ENCODE measurements around the gene POMT2. TPM values are rescaled to one million over a fixed set of nuclear protein-coding genes. Genes with fewer than 3 reads are reported as not detected.

The POMT2 gene
- total RNA-seq, 1 experiment from 2014 or later, result 30.4 TPM

GRCh38 chr14:77299771-77300170, 20.9 kb downstream of the POMT2 start:
- Histone ChIP-seq H3K27me3 (replicated peaks; ENCODE audit: control insufficient read depth, insufficient read depth, low read length) (no peaks in the 10 kb centered on the region), H3K4me1 (peaks cover 21% of the 10 kb centered on the region; the same call in 1 of the 2 replicates), H3K4me3 (ENCODE audit: low read depth, low read length) (no peak overlapping the region), H3K9me3 (no peaks in the 10 kb centered on the region), H3K36me3 (ENCODE audit: control insufficient read depth, insufficient read depth, low read length) (no peaks in the 10 kb centered on the region)
- POLR2A ChIA-PET, result no interaction called here
- H3K27me3 Mint-ChIP-seq (ENCODE audit: insufficient read depth, unreplicated experiment), result no peaks in the 10 kb centered on the region
- intact Hi-C loops (cut with micrococcal nuclease; ENCODE audit: unreplicated experiment), result no loop called here
- TF ChIP-seq CTCF (IDR thresholded peaks at IDR 0.05; ENCODE audit: insufficient read depth in 1 of 2, low read depth in 1 of 2, low read length in 1 of 2, severe bottlenecking in 1 of 2, unreplicated experiment in 1 of 2), result no peak
- DNase-seq, result no peak
- CTCF ChIA-PET, result interaction anchor here (1.4 kb wide), 1 partner anchor 16 kb away, joined by 3 read pairs; no protein-coding TSS in a partner anchor
- no peak overlapping the region for H3K27ac Mint-ChIP-seq (ENCODE audit: unreplicated experiment)
- BruUV-seq (replicated peaks), result no TSS peak
- H3K36me3 Mint-ChIP-seq (ENCODE audit: insufficient read depth, unreplicated experiment), result peaks cover 14% of the 10 kb centered on the region
- peaks cover 14% of the 10 kb centered on the region for H3K4me1 Mint-ChIP-seq (ENCODE audit: low read depth, unreplicated experiment)
- no peaks in the 10 kb centered on the region for H3K9me3 Mint-ChIP-seq (ENCODE audit: unreplicated experiment)
- no peak overlapping the region for H3K4me3 Mint-ChIP-seq (ENCODE audit: unreplicated experiment)

GRCh38 chr14:77296906-77297305, 23.8 kb downstream of the POMT2 start:
- BruUV-seq (replicated peaks), result no TSS peak
- ChIA-PET POLR2A (no interaction called here), CTCF (interaction anchor here (1.1 kb wide), 1 partner anchor 8 kb away, joined by 3 read pairs; no protein-coding TSS in a partner anchor)
- Mint-ChIP-seq H3K36me3 (ENCODE audit: insufficient read depth, unreplicated experiment) (peaks cover 6% of the 10 kb centered on the region), H3K27me3 (ENCODE audit: insufficient read depth, unreplicated experiment) (no peaks in the 10 kb centered on the region), H3K4me1 (ENCODE audit: low read depth, unreplicated experiment) (no peaks in the 10 kb centered on the region), H3K4me3 (ENCODE audit: unreplicated experiment) (no peak overlapping the region), H3K9me3 (ENCODE audit: unreplicated experiment) (no peaks in the 10 kb centered on the region), H3K27ac (ENCODE audit: unreplicated experiment) (no peak overlapping the region)
- no peaks in the 10 kb centered on the region for H3K4me1 ChIP-seq
- H3K27me3 ChIP-seq (replicated peaks; ENCODE audit: control insufficient read depth, insufficient read depth, low read length), result no peaks in the 10 kb centered on the region
- no peak overlapping the region for H3K4me3 ChIP-seq (ENCODE audit: low read depth, low read length)
- no peak for TF ChIP-seq CTCF (IDR thresholded peaks at IDR 0.05; ENCODE audit: insufficient read depth in 1 of 2, low read depth in 1 of 2, low read length in 1 of 2, severe bottlenecking in 1 of 2, unreplicated experiment in 1 of 2)
- H3K36me3 ChIP-seq (ENCODE audit: control insufficient read depth, insufficient read depth, low read length), result no peaks in the 10 kb centered on the region
- H3K9me3 ChIP-seq, result no peaks in the 10 kb centered on the region
- intact Hi-C loops (cut with micrococcal nuclease; ENCODE audit: unreplicated experiment), result no loop called here
- DNase-seq, result no peak

GRCh38 chr14:77296155-77296554, 24.5 kb downstream of the POMT2 start:
- Histone ChIP-seq H3K27me3 (replicated peaks; ENCODE audit: control insufficient read depth, insufficient read depth, low read length) (no peaks in the 10 kb centered on the region), H3K4me1 (no peaks in the 10 kb centered on the region), H3K4me3 (ENCODE audit: low read depth, low read length) (no peak overlapping the region), H3K9me3 (no peaks in the 10 kb centered on the region), H3K36me3 (ENCODE audit: control insufficient read depth, insufficient read depth, low read length) (no peaks in the 10 kb centered on the region)
- Mint-ChIP-seq H3K4me1 (ENCODE audit: low read depth, unreplicated experiment) (no peaks in the 10 kb centered on the region), H3K4me3 (ENCODE audit: unreplicated experiment) (no peak overlapping the region), H3K27me3 (ENCODE audit: insufficient read depth, unreplicated experiment) (no peaks in the 10 kb centered on the region), H3K36me3 (ENCODE audit: insufficient read depth, unreplicated experiment) (peaks cover 6% of the 10 kb centered on the region), H3K9me3 (ENCODE audit: unreplicated experiment) (no peaks in the 10 kb centered on the region), H3K27ac (ENCODE audit: unreplicated experiment) (no peak overlapping the region)
- DNase-seq, result no peak
- intact Hi-C loops (cut with micrococcal nuclease; ENCODE audit: unreplicated experiment), result no loop called here
- POLR2A ChIA-PET, result no interaction called here
- no peak for TF ChIP-seq CTCF (IDR thresholded peaks at IDR 0.05; ENCODE audit: insufficient read depth in 1 of 2, low read depth in 1 of 2, low read length in 1 of 2, severe bottlenecking in 1 of 2, unreplicated experiment in 1 of 2)
- no TSS peak for BruUV-seq (replicated peaks)
- CTCF ChIA-PET, result interaction anchor here (1.1 kb wide), 1 partner anchor 9 kb away, joined by 3 read pairs; no protein-coding TSS in a partner anchor
